Osteoblast (primary cell): ENCODE results near the gene KL. TPM values are rescaled to one million over a fixed set of nuclear protein-coding genes. Genes with fewer than 3 reads are reported as not detected.

Experiments used
- DNase-seq: peaks from one replicate; pipeline ENCODE4 v3.0.0; 2011; ENCODE audit warnings: low spot score, mixed read lengths; ENCODE audit not compliant: insufficient read length; ENCODE audit errors: missing footprints
- H2AFZ ChIP-seq: 2 replicates; pipeline ENCODE4 v1.6.0; 2011; ENCODE audit warnings: mild to moderate bottlenecking, low read length
- H3K27ac ChIP-seq: 2 replicates; pipeline ENCODE4 v1.5.1; 2011; ENCODE audit warnings: mild to moderate bottlenecking, low read depth, low read length, moderate library complexity
- H3K27me3 ChIP-seq: 2 replicates; pipeline ENCODE4 v1.6.0; 2012; ENCODE audit warnings: mild to moderate bottlenecking, control low read depth, inconsistent platforms, low read length, moderate library complexity; ENCODE audit not compliant: insufficient read depth
- H3K36me3 ChIP-seq: 2 replicates; pipeline ENCODE4 v1.5.1; 2011; ENCODE audit warnings: mild to moderate bottlenecking, low read length, control low read depth, moderate library complexity; ENCODE audit not compliant: insufficient read depth
- H3K4me1 ChIP-seq: 2 replicates; pipeline ENCODE4 v1.5.1; 2011; ENCODE audit warnings: mild to moderate bottlenecking, low read length, control low read depth, moderate library complexity; ENCODE audit not compliant: insufficient read depth
- H3K4me2 ChIP-seq: 2 replicates; pipeline ENCODE4 v1.6.0; 2011; ENCODE audit warnings: mild to moderate bottlenecking, low read length; ENCODE audit not compliant: insufficient read depth
- H3K4me3 ChIP-seq: fragments of 200-600 bp; sonication (generic); 3 replicates; pipeline ENCODE4 v1.5.1; 2012; ENCODE audit warnings: mild to moderate bottlenecking, low read length, inconsistent platforms; ENCODE audit not compliant: insufficient read depth
- H3K79me2 ChIP-seq: 2 replicates; pipeline ENCODE4 v1.6.0; 2012; ENCODE audit warnings: mild to moderate bottlenecking, low read length, control low read depth, inconsistent platforms; ENCODE audit not compliant: insufficient read depth
- H3K9me3 ChIP-seq: 2 replicates; pipeline ENCODE4 v1.5.1; 2011; ENCODE audit warnings: low read depth, low read length, control low read depth
- H4K20me1 ChIP-seq: 2 replicates; pipeline ENCODE4 v1.6.0; 2012; ENCODE audit warnings: mild to moderate bottlenecking, low read length, control low read depth; ENCODE audit not compliant: insufficient read depth
- CTCF ChIP-seq: IDR thresholded peaks from 2 replicates; pipeline ENCODE4 v1.5.1; 2011; ENCODE audit warnings: mild to moderate bottlenecking, low read depth, low read length, moderate library complexity; ENCODE audit errors: extremely low read depth
- total RNA-seq: library from RNA; depleted of rRNA; stranded (reverse); fragments of >200 nt; gene quantifications from 2 replicates; pipeline ENCODE4 v1.2.3, GENCODE V29; 2012

KL gene
- total RNA-seq, 1 donor: not detected

- Histone ChIP-seq H3K4me1 (no peaks in the 10 kb centered on the region), H3K27ac (no peak overlapping the region), H3K79me2 (no peaks in the 10 kb centered on the region), H4K20me1 (peaks cover 2% of the 10 kb centered on the region), H3K9me3 (peaks cover 7% of the 10 kb centered on the region), H3K27me3 (no peaks in the 10 kb centered on the region), H3K4me2 (no peak overlapping the region), H3K36me3 (peaks cover 28% of the 10 kb centered on the region), H2AFZ (no peak overlapping the region), H3K4me3 (no peak overlapping the region)
- no peak for DNase-seq
- TF ChIP-seq CTCF: no peak
Observed at GRCh38 chr13:33100886-33101285, 84.7 kb downstream of the KL start.

- Histone ChIP-seq H3K27ac (no peak overlapping the region), H3K27me3 (no peaks in the 10 kb centered on the region), H3K4me3 (no peak overlapping the region), H3K4me2 (no peak overlapping the region), H3K79me2 (no peaks in the 10 kb centered on the region), H3K9me3 (peaks cover 7% of the 10 kb centered on the region), H3K4me1 (no peaks in the 10 kb centered on the region), H3K36me3 (peaks cover 38% of the 10 kb centered on the region), H2AFZ (no peak overlapping the region), H4K20me1 (peaks cover 2% of the 10 kb centered on the region)
- TF ChIP-seq CTCF: no peak
- no peak for DNase-seq
Observed at GRCh38 chr13:33101835-33102234, 85.6 kb downstream of the KL start.

GRCh38 chr13:33103457-33103856 lies 87.2 kb downstream of the KL start:
- Histone ChIP-seq H3K4me3 (no peak overlapping the region), H3K4me2 (no peak overlapping the region), H3K9me3 (peaks cover 3% of the 10 kb centered on the region), H3K27me3 (no peaks in the 10 kb centered on the region), H3K36me3 (peaks cover 54% of the 10 kb centered on the region), H2AFZ (no peak overlapping the region), H3K27ac (no peak overlapping the region), H3K4me1 (peaks cover 4% of the 10 kb centered on the region), H3K79me2 (peaks cover 2% of the 10 kb centered on the region), H4K20me1 (peaks cover 8% of the 10 kb centered on the region)
- DNase-seq: no peak
- no peak for TF ChIP-seq CTCF

- Histone ChIP-seq H3K9me3 (no peaks in the 10 kb centered on the region), H3K27me3 (no peaks in the 10 kb centered on the region), H3K4me2 (no peak overlapping the region), H3K4me3 (no peak overlapping the region), H3K4me1 (peaks cover 25% of the 10 kb centered on the region), H3K27ac (no peak overlapping the region), H3K79me2 (peaks cover 5% of the 10 kb centered on the region), H4K20me1 (peaks cover 8% of the 10 kb centered on the region), H2AFZ (no peak overlapping the region), H3K36me3 (peaks cover 72% of the 10 kb centered on the region)
- TF ChIP-seq CTCF: no peak
- no peak for DNase-seq
Observed at GRCh38 chr13:33105387-33106005, 89.3 kb downstream of the KL start.
